NCI-H187 treated with DMSO at 0.1 percent for 48 hours (cell line): Measurements from ENCODE around the gene CTNNA3.

ENCODE experiments used
- DNase-seq: peaks from one replicate; lab custom pipeline; 2025; lab: John Stamatoyannopoulos, UW

CTNNA3 gene

GRCh38 chr10:66862687-66863258, 833.2 kb downstream of the CTNNA3 start:
- no peak for DNase-seq

GRCh38 chr10:66860376-66860945, 835.5 kb downstream of the CTNNA3 start:
- DNase-seq = no peak

- DNase-seq = no peak
Observed at GRCh38 chr10:66852811-66853210, 843.2 kb downstream of the CTNNA3 start.

GRCh38 chr10:66848856-66849255, 847.1 kb downstream of the CTNNA3 start:
- DNase-seq = no peak

GRCh38 chr10:66844176-66844942, 851.6 kb downstream of the CTNNA3 start:
- no peak for DNase-seq

- no peak for DNase-seq
Observed at GRCh38 chr10:66843396-66843795, 852.6 kb downstream of the CTNNA3 start.

- no peak for DNase-seq
Observed at GRCh38 chr10:66842867-66843266, 853.1 kb downstream of the CTNNA3 start.

- DNase-seq = no peak
Observed at GRCh38 chr10:66842371-66842770, 853.6 kb downstream of the CTNNA3 start.

- DNase-seq = no peak
Observed at GRCh38 chr10:66838656-66839055, 857.3 kb downstream of the CTNNA3 start.

- DNase-seq = no peak
Observed at GRCh38 chr10:66837990-66838389, 858.0 kb downstream of the CTNNA3 start.

- no peak for DNase-seq
Observed at GRCh38 chr10:66837335-66837734, 858.7 kb downstream of the CTNNA3 start.

GRCh38 chr10:66836771-66837170, 859.2 kb downstream of the CTNNA3 start:
- DNase-seq = no peak

- no peak for DNase-seq
Observed at GRCh38 chr10:66836057-66836456, 859.9 kb downstream of the CTNNA3 start.

- no peak for DNase-seq
Observed at GRCh38 chr10:66835400-66835799, 860.6 kb downstream of the CTNNA3 start.

GRCh38 chr10:66834802-66835201, 861.2 kb downstream of the CTNNA3 start:
- DNase-seq = no peak

- no peak for DNase-seq
Observed at GRCh38 chr10:66833861-66834260, 862.1 kb downstream of the CTNNA3 start.

- DNase-seq = no peak
Observed at GRCh38 chr10:66832781-66833422, 863.1 kb downstream of the CTNNA3 start.

- DNase-seq = no peak
Observed at GRCh38 chr10:66828957-66829356, 867.0 kb downstream of the CTNNA3 start.

- no peak for DNase-seq
Observed at GRCh38 chr10:66827353-66827752, 868.6 kb downstream of the CTNNA3 start.

- DNase-seq = no peak
Observed at GRCh38 chr10:66823301-66823700, 872.7 kb downstream of the CTNNA3 start.

- no peak for DNase-seq
Observed at GRCh38 chr10:66822801-66823200, 873.2 kb downstream of the CTNNA3 start.

GRCh38 chr10:66819691-66820090, 876.3 kb downstream of the CTNNA3 start:
- DNase-seq = no peak

- DNase-seq = no peak
Observed at GRCh38 chr10:66813122-66813521, 882.9 kb downstream of the CTNNA3 start.
